Kidney epithelial cell (primary cell): ENCODE results near the gene ANKRD33B. TPM values are rescaled to one million over a fixed set of nuclear protein-coding genes. Genes with fewer than 3 reads are reported as not detected.

Experiments used
- DNase-seq: peaks from one replicate; pipeline ENCODE4 v3.0.0-alpha.2; 2010; ENCODE audit warnings: low read depth
- H3K27me3 ChIP-seq: 2 replicates; pipeline ENCODE4 v1.6.0; 2011; ENCODE audit warnings: low read length; ENCODE audit not compliant: control insufficient read depth, insufficient read depth
- H3K36me3 ChIP-seq: 2 replicates; pipeline ENCODE4 v1.5.1; 2011; ENCODE audit warnings: low read length; ENCODE audit not compliant: control insufficient read depth, insufficient read depth
- H3K4me3 ChIP-seq: 2 replicates; pipeline ENCODE4 v1.5.1; 2011; ENCODE audit warnings: low read depth, mild to moderate bottlenecking, control low read depth, low read length
- total RNA-seq: library from RNA; depleted of rRNA; stranded (reverse); fragments of >200 nt; gene quantifications from 2 replicates; pipeline ENCODE4 v1.2.3, GENCODE V29; 2015
- TF ChIP-seq, protein P1 (sequence below): IDR thresholded peaks from 2 replicates; pipeline ENCODE4 v1.5.1; 2011; ENCODE audit warnings: mild to moderate bottlenecking, moderate library complexity, low read length, control low read depth, inconsistent platforms; ENCODE audit not compliant: insufficient read depth, poor library complexity, severe bottlenecking

The ANKRD33B gene
- total RNA-seq, 1 donor from 2014 or later: 5.0 TPM

DNA sequence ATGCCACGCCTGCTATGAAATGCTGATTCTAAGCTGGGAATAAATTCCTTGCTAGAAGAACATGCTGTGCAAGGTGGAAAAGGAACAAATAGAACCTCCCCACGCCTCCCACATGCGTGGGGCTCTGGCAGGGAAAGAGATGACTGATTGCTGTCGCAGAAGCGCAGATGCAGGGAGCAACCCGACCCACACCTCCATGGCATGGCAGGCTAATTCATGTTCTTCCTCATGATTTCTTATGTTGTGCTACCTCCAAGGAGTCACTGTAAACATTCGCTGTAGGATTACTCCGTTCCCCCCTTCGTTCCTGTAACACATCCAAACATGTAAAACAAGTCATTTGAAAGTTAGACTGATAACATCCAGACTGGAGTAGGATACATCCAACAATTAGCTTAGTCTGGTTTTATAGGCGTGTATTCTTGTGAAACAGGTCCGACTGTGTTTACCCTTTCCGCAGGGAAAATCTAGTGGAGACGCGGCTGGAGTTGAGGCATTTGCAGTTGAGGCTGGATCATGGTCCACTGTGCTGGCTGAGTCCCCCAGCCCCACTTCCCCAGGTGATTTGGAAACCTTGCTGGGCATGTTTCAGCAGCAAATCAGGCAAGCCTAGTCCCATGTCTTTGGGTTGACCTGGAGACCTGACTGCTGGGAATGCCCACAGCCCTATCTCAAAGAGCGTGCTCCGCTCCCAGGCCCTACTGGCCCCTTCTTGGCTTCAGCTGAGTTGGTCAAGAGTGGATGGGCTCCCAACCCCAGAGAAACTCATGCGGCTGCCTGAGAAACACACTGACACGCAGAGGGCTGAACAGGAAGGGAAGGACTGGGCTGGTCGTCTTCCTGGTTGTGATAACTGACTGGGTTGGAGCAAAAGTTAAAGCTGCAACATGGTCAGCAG is 24.8 kb upstream of the ANKRD33B start:
- Histone ChIP-seq H3K27me3 (peaks cover 5% of the 10 kb centered on the region), H3K36me3 (no peaks in the 10 kb centered on the region), H3K4me3 (no peak overlapping the region)
- no peak for DNase-seq
- TF ChIP-seq, protein P1, sequence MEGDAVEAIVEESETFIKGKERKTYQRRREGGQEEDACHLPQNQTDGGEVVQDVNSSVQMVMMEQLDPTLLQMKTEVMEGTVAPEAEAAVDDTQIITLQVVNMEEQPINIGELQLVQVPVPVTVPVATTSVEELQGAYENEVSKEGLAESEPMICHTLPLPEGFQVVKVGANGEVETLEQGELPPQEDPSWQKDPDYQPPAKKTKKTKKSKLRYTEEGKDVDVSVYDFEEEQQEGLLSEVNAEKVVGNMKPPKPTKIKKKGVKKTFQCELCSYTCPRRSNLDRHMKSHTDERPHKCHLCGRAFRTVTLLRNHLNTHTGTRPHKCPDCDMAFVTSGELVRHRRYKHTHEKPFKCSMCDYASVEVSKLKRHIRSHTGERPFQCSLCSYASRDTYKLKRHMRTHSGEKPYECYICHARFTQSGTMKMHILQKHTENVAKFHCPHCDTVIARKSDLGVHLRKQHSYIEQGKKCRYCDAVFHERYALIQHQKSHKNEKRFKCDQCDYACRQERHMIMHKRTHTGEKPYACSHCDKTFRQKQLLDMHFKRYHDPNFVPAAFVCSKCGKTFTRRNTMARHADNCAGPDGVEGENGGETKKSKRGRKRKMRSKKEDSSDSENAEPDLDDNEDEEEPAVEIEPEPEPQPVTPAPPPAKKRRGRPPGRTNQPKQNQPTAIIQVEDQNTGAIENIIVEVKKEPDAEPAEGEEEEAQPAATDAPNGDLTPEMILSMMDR: no peak

DNA sequence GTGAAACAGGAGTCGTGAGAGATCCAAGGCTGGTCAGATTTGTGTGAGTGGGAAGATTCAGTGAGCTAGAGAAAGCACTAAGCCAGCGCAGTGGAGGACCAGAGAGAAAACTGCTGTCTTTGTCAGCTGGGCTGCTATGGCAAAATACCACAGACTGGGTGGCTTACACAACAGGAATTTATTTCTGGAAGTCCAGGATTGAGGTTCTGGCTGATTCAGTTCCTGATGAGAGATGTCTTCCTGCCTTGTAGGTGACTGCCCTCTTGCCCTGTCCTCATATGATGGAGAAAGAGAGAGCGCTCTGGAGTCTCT is 24.2 kb upstream of the ANKRD33B start:
- H3K36me3 ChIP-seq: no peaks in the 10 kb centered on the region
- H3K27me3 ChIP-seq: peaks cover 5% of the 10 kb centered on the region
- TF ChIP-seq, protein P1: no peak
- DNase-seq: no peak
- no peak overlapping the region for H3K4me3 ChIP-seq

DNA sequence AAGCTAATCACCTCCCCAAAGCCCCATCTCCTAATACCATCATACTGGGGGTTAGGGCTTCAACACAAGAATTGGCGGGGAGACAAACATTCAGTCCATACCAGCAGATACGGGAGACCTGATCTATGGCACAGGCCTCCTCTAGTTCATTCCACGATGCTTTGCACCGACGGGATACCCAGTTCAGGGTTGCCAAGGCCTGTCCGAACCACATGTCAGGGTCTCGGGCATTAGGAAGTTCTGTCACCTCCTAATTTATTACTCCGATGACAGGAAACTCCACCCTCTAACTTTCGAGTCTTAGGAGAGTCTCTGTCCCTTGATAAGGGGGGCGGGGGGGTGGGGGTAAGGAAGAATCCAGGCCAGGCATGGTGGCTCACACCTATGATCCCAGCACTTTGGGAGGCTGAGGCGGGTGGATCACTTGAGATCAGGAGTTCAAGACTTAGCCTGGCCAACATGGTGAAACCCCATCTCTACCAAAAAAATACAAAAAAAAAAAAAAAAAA is 23.8 kb upstream of the ANKRD33B start:
- DNase-seq: no peak
- H3K4me3 ChIP-seq: no peak overlapping the region
- H3K36me3 ChIP-seq: no peaks in the 10 kb centered on the region
- TF ChIP-seq, protein P1: no peak
- peaks cover 5% of the 10 kb centered on the region for H3K27me3 ChIP-seq

DNA sequence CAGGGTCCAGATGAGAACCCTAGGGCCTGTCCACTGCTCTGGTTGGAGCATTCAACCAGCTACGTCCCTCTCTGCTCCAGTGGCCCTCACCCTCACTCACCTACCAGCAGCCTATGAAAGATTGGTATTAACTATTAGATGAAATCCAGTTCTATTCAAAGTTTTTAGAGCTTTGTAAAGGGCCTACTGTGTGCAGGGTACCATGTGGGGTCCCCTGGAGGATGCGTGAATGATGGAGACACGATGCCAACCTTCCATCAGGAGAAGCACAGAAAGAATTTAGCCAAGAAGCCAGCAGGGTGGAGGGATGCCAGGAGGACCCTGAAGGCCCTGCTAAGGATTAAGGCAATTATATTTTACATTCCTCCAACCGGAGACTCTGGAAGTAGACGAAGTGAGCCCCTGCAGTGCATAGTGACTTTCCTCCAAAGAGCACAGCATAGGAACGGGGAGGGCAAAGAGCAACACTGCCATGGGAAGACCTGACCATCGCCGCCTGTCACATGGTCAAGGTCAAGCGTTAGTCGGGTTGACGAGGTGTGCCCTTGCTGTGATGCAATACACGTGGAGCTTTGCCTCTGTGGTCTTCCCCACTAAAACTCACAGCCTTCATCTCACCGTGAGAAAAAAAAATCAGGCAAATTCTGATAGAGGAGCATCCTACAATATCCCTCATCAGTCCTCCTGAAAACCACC is 22.8 kb upstream of the ANKRD33B start:
- DNase-seq: no peak
- no peaks in the 10 kb centered on the region for H3K36me3 ChIP-seq
- H3K4me3 ChIP-seq: no peak overlapping the region
- peaks cover 5% of the 10 kb centered on the region for H3K27me3 ChIP-seq
- TF ChIP-seq, protein P1: no peak

DNA sequence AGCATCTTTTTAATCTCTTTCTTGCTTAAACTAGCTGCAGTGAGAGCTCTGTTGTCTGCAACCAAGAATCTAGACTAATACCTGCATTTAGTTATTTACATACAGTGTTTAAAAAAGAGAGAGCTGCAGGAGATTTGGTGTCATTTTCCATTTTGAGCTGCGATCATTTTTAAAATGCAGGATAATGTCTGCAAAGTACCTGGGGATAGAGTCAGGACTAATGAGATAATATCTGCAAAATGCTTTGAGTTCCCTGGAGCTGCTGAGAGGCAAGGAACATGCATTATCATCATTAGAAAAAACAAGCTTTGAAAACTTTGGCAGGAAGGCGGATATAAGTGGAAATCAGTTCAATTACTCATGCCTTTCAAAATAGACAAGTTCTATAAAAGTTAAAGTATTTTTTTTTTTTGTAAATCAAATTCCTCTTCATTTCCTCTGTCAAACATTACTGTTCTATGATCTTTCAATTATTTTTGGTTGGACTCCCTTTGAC is 21.8 kb upstream of the ANKRD33B start:
- Histone ChIP-seq H3K4me3 (no peak overlapping the region), H3K27me3 (peaks cover 5% of the 10 kb centered on the region), H3K36me3 (no peaks in the 10 kb centered on the region)
- TF ChIP-seq, protein P1: no peak
- no peak for DNase-seq
